ENCODE data around the gene SP100.

Gene SP100

DNA sequence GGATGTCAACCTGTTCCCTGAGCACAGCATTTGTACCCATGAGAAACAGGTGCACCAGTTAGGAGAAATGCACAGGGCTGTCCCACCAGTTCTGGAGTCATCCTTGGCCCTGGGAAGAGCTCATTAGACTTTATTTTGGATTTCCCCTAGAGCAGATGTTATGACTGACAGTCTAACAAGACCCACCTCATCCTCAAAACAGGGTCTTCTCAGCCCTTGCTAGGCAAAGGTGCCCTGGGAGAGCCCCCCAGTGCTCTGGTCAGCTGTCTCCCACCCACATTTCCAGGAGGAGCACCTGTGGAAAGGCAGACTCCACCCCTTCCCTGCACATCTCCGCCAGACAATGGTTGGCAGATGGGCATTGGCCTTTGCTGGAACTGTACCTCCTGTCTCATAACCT lies 5.7 kb upstream of the SP100 start:
- Histone ChIP-seq H3K27me3 (peaks cover 8% of the 10 kb centered on the region), H3K4me3 (ENCODE audit: low read depth, low read length) (no peak overlapping the region), H3K9me3 (no peaks in the 10 kb centered on the region), H3K36me3 (no peaks in the 10 kb centered on the region), H3K4me1 (no peaks in the 10 kb centered on the region)
- DNase-seq, result no peak
- TF ChIP-seq, protein P1, sequence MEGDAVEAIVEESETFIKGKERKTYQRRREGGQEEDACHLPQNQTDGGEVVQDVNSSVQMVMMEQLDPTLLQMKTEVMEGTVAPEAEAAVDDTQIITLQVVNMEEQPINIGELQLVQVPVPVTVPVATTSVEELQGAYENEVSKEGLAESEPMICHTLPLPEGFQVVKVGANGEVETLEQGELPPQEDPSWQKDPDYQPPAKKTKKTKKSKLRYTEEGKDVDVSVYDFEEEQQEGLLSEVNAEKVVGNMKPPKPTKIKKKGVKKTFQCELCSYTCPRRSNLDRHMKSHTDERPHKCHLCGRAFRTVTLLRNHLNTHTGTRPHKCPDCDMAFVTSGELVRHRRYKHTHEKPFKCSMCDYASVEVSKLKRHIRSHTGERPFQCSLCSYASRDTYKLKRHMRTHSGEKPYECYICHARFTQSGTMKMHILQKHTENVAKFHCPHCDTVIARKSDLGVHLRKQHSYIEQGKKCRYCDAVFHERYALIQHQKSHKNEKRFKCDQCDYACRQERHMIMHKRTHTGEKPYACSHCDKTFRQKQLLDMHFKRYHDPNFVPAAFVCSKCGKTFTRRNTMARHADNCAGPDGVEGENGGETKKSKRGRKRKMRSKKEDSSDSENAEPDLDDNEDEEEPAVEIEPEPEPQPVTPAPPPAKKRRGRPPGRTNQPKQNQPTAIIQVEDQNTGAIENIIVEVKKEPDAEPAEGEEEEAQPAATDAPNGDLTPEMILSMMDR (IDR thresholded peaks at IDR 0.05; ENCODE audit: low read depth, low read length), result no peak

DNA sequence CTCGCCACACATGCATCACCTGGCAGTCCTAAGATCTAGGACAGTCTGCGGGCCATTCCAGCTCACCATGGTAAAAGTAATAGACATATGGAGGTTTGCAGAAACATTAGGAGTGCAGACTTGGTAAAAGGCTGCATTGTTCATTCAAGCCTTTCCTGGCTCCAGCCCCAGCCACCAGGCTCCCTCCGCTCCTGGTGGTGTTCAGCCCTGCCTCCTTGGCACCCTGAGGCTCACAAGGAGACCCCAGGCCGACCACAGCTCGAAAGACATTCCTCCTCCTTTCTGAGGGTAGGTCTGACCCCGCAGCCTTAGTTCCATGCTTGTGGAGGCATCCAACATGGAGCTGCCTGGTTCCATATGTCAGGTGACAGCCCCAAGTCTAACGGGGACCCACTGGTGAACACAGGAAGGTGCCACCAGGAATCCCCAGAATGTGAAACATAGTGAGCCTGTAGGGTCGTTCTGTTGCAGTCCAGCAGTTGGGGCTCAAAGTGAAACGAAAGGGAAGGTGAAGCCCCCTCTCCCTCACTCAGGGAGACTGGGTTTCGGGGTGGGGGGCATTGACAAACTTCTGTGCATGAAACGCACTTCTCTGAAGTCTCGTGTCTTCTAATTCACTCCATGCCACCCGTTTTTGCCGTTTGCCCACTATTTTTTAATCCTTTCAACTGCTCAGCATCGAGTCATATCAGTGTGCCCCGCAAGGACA lies 5.0 kb upstream of the SP100 start:
- TF ChIP-seq, protein P1 (IDR thresholded peaks at IDR 0.05; ENCODE audit: low read depth, low read length), result no peak
- no peak for DNase-seq
- Histone ChIP-seq H3K9me3 (no peaks in the 10 kb centered on the region), H3K4me1 (no peaks in the 10 kb centered on the region), H3K4me3 (ENCODE audit: low read depth, low read length) (peak overlapping the region; percentile 71), H3K36me3 (no peaks in the 10 kb centered on the region), H3K27me3 (peaks cover 8% of the 10 kb centered on the region)

DNA sequence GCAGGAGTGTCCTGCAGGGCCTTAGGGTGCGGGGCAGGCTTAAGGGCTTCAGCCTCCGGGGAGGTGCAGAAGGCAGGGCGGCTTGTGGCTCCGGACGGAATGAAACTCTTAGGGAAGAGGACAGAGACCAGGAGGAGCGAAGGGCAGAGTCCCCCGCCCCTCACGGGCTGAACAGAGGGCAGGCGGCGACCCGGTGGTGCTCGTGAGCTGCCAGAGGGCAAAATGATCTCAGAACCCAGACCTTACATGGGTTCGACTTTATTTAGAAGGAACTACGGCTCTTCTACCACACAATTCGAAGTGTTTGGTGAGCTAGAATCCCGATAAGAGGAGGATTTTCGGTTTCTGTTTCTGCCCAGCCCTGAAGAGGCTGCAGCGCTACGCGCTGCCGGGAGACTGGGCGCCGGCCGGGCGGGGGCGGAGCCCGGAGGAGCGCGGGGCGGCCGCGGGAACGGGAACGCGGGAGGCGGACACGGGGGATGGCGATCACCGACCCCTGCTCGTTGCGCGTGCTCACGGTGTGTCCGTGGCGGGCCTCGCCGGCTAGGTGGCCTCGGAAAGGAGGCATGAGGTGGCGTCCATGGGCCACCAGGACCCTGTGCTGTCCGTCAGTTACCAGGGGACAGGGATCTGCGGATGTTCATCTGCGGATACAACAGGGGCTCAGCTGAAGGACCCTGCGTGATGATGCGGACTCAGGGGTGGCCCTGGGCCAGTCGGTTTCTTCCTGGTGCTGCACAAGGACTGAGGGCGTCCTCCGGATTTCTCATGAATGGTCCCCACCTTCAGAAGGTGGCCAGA lies 4.2 kb upstream of the SP100 start:
- DNase-seq, result peak; percentile 50
- TF ChIP-seq, protein P1 (IDR thresholded peaks at IDR 0.05; ENCODE audit: low read depth, low read length), result no peak
- H3K27me3 ChIP-seq, result peaks cover 8% of the 10 kb centered on the region
- H3K4me1 ChIP-seq, result no peaks in the 10 kb centered on the region
- no peaks in the 10 kb centered on the region for H3K36me3 ChIP-seq
- H3K9me3 ChIP-seq, result no peaks in the 10 kb centered on the region
- peak overlapping the region; percentile 71 for H3K4me3 ChIP-seq (ENCODE audit: low read depth, low read length)

DNA sequence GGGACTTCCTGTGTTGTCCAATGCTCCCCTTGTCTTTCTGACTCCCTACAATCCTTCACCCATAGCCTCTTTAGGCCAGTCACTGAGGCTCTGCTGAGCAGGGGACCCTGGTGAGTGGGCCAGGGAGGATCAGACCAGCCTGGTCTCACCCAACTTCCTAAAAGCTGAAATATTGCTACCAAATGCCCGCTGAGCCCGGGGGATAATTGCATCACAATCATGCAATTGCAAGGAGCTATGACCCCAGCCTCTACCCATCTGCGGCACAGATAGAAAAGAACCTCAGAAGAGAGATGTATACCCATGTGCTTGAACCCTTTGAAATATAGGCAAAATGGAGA lies 3.7 kb upstream of the SP100 start:
- Histone ChIP-seq H3K27me3 (peaks cover 8% of the 10 kb centered on the region), H3K9me3 (no peaks in the 10 kb centered on the region), H3K36me3 (no peaks in the 10 kb centered on the region), H3K4me3 (ENCODE audit: low read depth, low read length) (peak overlapping the region; percentile 71), H3K4me1 (no peaks in the 10 kb centered on the region)
- TF ChIP-seq, protein P1 (IDR thresholded peaks at IDR 0.05; ENCODE audit: low read depth, low read length), result no peak
- no peak for DNase-seq

GRCh38 chr2:230412846-230413245 lies 3.2 kb upstream of the SP100 start:
- DNase-seq, result no peak
- no peak overlapping the region for H3K4me3 ChIP-seq (ENCODE audit: low read depth, low read length)
- TF ChIP-seq, protein P1 (IDR thresholded peaks at IDR 0.05; ENCODE audit: low read depth, low read length), result no peak
- peaks cover 8% of the 10 kb centered on the region for H3K27me3 ChIP-seq
- H3K4me1 ChIP-seq, result no peaks in the 10 kb centered on the region
- no peaks in the 10 kb centered on the region for H3K36me3 ChIP-seq
- no peaks in the 10 kb centered on the region for H3K9me3 ChIP-seq

GRCh38 chr2:230413479-230413878 lies 2.5 kb upstream of the SP100 start:
- H3K4me3 ChIP-seq (ENCODE audit: low read depth, low read length), result no peak overlapping the region
- H3K9me3 ChIP-seq, result no peaks in the 10 kb centered on the region
- H3K27me3 ChIP-seq, result peaks cover 8% of the 10 kb centered on the region
- no peaks in the 10 kb centered on the region for H3K4me1 ChIP-seq
- TF ChIP-seq, protein P1 (IDR thresholded peaks at IDR 0.05; ENCODE audit: low read depth, low read length), result no peak
- no peak for DNase-seq
- no peaks in the 10 kb centered on the region for H3K36me3 ChIP-seq

Data from BE2C (cell line).